Measurements from ENCODE around the gene SCG2.

DNA sequence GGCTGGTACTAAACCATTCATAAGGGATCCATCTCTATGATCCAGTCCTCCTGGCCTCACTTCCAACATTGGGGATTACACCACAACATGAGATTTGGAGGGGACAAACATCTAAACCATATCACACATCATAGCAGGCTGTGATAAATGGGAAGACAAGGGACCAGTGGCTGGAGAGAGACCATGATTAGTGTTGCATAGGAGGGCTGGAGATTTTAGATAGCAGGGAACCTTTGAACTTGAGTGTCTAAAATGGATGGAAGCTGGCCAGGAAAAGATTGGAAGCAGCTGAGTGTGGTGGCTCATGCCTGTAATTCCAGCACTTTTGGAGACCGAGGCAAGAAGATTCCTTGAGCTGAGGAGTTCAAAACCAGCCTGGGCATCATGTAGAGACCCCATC is 12.4 kb upstream of the SCG2 start:
- TF ChIP-seq, protein P1, sequence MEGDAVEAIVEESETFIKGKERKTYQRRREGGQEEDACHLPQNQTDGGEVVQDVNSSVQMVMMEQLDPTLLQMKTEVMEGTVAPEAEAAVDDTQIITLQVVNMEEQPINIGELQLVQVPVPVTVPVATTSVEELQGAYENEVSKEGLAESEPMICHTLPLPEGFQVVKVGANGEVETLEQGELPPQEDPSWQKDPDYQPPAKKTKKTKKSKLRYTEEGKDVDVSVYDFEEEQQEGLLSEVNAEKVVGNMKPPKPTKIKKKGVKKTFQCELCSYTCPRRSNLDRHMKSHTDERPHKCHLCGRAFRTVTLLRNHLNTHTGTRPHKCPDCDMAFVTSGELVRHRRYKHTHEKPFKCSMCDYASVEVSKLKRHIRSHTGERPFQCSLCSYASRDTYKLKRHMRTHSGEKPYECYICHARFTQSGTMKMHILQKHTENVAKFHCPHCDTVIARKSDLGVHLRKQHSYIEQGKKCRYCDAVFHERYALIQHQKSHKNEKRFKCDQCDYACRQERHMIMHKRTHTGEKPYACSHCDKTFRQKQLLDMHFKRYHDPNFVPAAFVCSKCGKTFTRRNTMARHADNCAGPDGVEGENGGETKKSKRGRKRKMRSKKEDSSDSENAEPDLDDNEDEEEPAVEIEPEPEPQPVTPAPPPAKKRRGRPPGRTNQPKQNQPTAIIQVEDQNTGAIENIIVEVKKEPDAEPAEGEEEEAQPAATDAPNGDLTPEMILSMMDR (optimal IDR thresholded peaks at IDR 0.05 in 1 of 3, IDR thresholded peaks at IDR 0.05 in 1 of 3, conservative IDR thresholded peaks at IDR 0.05 in 1 of 3; ENCODE audit: extremely low read depth in 1 of 3, insufficient read depth in 2 of 3, low read length in 3 of 3) = no peak
- TF ChIP-seq EZH2 (IDR thresholded peaks at IDR 0.05; ENCODE audit: low read length) = no peak

All from keratinocyte (primary cell).